ENCODE measurements around the gene C3orf49. TPM values are rescaled to one million over a fixed set of nuclear protein-coding genes. Genes with fewer than 3 reads are reported as not detected.
A peak's percentile ranks its signal among the peaks of the same experiment; 100 is the strongest.

C3orf49 gene
- total RNA-seq, 2 experiments from 2014 or later = not detected

DNA sequence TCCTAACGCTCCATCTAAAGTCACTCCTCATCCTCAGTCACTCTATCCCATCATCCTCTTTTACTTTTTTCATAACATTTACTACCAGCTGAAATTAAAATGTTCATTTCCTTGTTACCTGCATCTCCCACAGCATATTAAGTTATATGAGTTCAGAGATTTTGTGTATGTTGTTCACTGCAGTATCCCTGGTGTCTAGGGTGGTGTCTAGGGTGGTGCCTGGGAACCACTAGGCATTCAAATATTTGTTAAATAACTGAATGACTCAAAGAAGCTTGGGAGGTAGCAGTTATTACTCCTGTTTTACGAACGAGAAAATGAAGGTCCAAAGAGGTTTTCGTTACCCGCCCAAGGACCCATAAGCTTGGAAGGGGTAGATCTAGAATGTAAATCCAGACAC, 1.9 kb upstream of the C3orf49 start:
- peaks cover 2% of the 10 kb centered on the region for H3K4me1 Mint-ChIP-seq (ENCODE audit: low read depth)
- H3K27ac Mint-ChIP-seq = no peak overlapping the region
- no peak overlapping the region for H3K4me3 Mint-ChIP-seq
- no peak for DNase-seq
- CTCF ChIA-PET = interaction anchor here (0.8 to 4.8 kb wide), 6 partner anchors 15 to 467 kb away, joined by 3 to 82 read pairs (median 4); no protein-coding TSS in a partner anchor
- H3K27me3 Mint-ChIP-seq (ENCODE audit: low read depth) = no peaks in the 10 kb centered on the region
- no peaks in the 10 kb centered on the region for H3K9me3 Mint-ChIP-seq
- no peaks in the 10 kb centered on the region for H3K36me3 Mint-ChIP-seq (ENCODE audit: low read depth)
- intact Hi-C loops (cut with micrococcal nuclease) = loop anchor here (10.0 kb wide), 1 partner anchor 582 kb away; no protein-coding TSS in a partner anchor

DNA sequence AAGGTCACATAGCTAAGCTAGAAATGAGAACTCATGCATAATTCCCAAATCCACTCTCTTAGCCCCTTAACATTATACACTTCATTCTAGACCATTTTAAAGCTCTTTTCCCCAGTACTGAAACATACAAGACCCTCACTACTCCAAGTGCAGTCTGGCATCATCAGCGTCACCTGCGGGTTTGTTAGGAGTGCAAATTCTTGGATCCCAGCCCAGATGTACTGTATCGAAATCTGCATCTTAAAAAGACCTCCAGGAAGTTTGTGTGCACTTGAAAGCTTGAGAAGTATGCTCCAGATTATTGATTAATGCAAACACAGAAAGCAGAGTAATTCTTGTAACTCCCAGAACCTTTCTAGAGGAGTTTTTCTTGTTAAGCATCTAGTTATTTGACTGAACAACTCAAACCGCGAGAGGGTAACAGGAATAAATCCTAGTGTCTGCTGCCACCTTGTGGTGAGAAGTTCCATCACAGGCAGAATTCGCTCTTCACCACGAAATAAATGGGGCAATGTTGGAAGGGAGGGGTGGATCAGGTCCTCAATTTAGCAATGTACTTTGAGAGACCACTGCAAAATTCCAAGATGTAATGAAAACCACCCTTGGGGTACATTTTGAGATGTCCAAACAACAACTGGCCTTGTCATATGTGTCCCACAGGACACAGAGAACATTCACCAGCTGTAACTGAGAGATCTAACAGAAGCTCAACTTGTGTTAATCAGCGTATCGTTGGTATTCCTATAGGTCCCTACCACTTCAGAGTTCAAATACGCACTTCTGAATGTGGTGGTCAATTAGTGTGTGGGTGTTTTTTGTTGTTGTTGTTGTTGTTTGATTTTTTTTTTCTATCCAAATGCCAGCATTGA, 583 bp upstream of the C3orf49 start:
- Mint-ChIP-seq H3K4me3 (no peak overlapping the region), H3K27me3 (ENCODE audit: low read depth) (no peaks in the 10 kb centered on the region), H3K36me3 (ENCODE audit: low read depth) (no peaks in the 10 kb centered on the region), H3K27ac (no peak overlapping the region), H3K9me3 (no peaks in the 10 kb centered on the region), H3K4me1 (ENCODE audit: low read depth) (peaks cover 2% of the 10 kb centered on the region)
- intact Hi-C loops (cut with micrococcal nuclease) = loop anchor here (1.0 to 10.0 kb wide), 3 partner anchors 467 to 1196 kb away; no protein-coding TSS in a partner anchor
- peak; percentile 75 for DNase-seq
- CTCF ChIA-PET = interaction anchor here (0.5 to 4.8 kb wide), 11 partner anchors 11 to 1616 kb away, joined by 3 to 82 read pairs (median 3); no protein-coding TSS in a partner anchor

DNA sequence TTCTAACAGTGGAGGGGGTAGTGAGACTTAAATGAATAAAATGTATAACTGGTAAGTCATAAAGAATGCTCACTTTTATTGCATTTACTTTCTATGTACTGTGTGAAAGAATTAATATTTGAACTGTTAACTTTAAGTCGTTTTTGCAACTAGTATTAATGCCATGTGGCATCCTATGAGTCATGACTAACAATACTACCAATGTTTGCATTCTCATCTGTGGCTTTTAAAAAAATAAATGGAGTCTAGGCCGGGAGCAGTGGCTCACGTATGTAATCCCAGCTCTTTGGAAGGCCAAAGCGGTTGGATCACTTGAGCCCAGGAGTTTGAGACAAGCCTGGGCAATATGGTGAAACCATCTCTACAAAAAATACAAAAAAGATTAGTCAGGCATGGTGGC, 5.2 kb downstream of the C3orf49 start:
- Mint-ChIP-seq H3K4me3 (no peak overlapping the region), H3K9me3 (no peaks in the 10 kb centered on the region), H3K27me3 (ENCODE audit: low read depth) (no peaks in the 10 kb centered on the region), H3K36me3 (ENCODE audit: low read depth) (peaks cover 5% of the 10 kb centered on the region), H3K27ac (no peak overlapping the region), H3K4me1 (ENCODE audit: low read depth) (no peaks in the 10 kb centered on the region)
- DNase-seq = no peak
- CTCF ChIA-PET = interaction anchor here (0.7 kb wide), 1 partner anchor 1623 kb away, joined by 3 read pairs; no protein-coding TSS in a partner anchor
- intact Hi-C loops (cut with micrococcal nuclease) = loop anchor here (5.0 kb wide), 1 partner anchor 1622 kb away; no protein-coding TSS in a partner anchor

DNA sequence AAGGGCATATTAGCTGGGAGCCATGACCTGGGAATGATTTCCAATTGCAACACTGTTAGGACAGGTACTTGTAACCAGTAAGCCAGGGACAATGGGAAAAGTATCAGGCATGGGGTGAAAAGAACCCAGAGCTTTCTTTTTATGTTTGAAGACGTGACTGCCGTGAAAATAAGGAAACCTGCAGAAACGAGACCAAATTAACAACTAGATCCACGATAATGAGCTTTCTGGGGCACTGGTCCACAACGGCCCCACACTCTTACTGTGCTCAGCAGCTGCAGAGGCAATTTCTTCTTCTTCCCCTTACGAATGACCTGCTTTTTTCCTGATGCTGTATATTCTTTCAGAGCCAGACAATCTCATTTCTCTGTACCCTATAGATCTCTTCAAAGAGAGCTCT, 11.4 kb downstream of the C3orf49 start:
- intact Hi-C loops (cut with micrococcal nuclease) = no loop called here
- no peak for DNase-seq
- Mint-ChIP-seq H3K4me3 (no peak overlapping the region), H3K4me1 (ENCODE audit: low read depth) (no peaks in the 10 kb centered on the region), H3K36me3 (ENCODE audit: low read depth) (peaks cover 25% of the 10 kb centered on the region), H3K9me3 (no peaks in the 10 kb centered on the region), H3K27ac (no peak overlapping the region), H3K27me3 (ENCODE audit: low read depth) (no peaks in the 10 kb centered on the region)
- CTCF ChIA-PET = interaction anchor here (1.2 kb wide), 1 partner anchor 12 kb away, joined by 5 read pairs; the partner anchor contains the start of gene C3orf49

DNA sequence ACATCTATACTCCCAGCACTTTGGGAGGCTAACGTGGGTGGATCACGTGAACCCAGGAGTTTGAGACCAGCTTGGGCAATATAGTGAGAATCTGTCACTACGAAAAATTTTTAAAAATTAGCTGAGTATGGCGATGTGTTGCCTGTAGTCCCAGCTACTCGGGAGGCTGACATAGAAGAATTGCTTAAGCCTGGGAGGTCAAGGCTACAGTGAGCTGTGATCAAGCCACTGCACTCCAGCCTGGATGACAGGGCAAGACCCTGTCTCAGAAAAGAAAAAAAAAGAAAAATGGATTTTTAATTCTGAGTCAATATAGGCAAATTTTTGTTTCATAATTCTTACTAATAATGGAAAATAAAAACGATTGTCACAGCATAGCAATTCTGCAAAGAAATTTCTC, 13.3 kb downstream of the C3orf49 start:
- no peaks in the 10 kb centered on the region for H3K4me1 Mint-ChIP-seq (ENCODE audit: low read depth)
- no peaks in the 10 kb centered on the region for H3K9me3 Mint-ChIP-seq
- no peak for DNase-seq
- CTCF ChIA-PET = interaction anchor here (0.5 to 0.8 kb wide), 2 partner anchors 14 to 191 kb away, joined by 3 read pairs; no protein-coding TSS in a partner anchor
- no peaks in the 10 kb centered on the region for H3K27me3 Mint-ChIP-seq (ENCODE audit: low read depth)
- no peak overlapping the region for H3K4me3 Mint-ChIP-seq
- intact Hi-C loops (cut with micrococcal nuclease) = no loop called here
- peaks cover 26% of the 10 kb centered on the region for H3K36me3 Mint-ChIP-seq (ENCODE audit: low read depth)
- no peak overlapping the region for H3K27ac Mint-ChIP-seq

DNA sequence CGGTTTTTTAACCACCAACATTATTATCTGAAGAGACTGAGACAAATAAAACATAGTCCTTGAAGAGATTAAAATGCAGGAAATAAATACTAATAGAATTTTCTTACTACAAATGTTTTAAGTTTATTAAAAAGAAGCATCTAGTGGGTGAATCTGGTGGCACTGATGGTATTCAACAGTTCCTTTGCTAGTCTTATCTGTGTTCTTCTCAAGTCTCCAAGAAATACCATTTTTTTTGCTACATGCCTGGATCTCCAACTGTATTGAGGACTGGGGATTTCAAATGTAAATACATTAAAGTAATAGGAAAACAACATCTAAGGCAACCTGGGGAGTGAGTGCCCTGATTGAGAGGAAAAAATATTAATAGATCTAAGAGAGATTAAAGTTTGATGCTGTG, 22.6 kb downstream of the C3orf49 start:
- Mint-ChIP-seq H3K27ac (no peak overlapping the region), H3K36me3 (ENCODE audit: low read depth) (peaks cover 6% of the 10 kb centered on the region)
- CTCF ChIA-PET = no interaction called here

DNA sequence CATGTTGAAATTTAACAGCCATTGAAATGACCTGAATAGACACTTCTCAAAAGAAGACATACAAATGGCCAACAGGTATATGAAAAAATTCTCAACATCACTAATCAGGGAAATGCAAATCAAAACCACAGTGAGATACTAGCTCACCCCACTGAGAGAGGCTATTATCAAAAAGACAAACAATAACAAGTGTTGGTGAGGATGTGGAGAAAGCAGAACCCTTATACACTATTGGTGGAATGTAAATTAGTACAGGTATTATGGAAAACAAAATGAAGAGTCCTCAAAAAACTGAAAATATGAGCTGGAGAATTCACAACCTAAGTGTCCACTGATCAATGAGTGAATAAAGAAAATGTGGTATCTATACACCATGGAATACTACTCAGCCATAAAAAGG, 23.0 kb downstream of the C3orf49 start:
- intact Hi-C loops (cut with micrococcal nuclease) = no loop called here
- H3K9me3 Mint-ChIP-seq = no peaks in the 10 kb centered on the region
- H3K27me3 Mint-ChIP-seq (ENCODE audit: low read depth) = no peaks in the 10 kb centered on the region
- no peak for DNase-seq
- H3K36me3 Mint-ChIP-seq (ENCODE audit: low read depth) = peaks cover 6% of the 10 kb centered on the region
- no peak overlapping the region for H3K27ac Mint-ChIP-seq
- H3K4me3 Mint-ChIP-seq = no peak overlapping the region
- CTCF ChIA-PET = interaction anchor here (0.6 to 1.2 kb wide), 3 partner anchors 642 to 1221 kb away, joined by 3 to 5 read pairs (median 3); no protein-coding TSS in a partner anchor
- no peaks in the 10 kb centered on the region for H3K4me1 Mint-ChIP-seq (ENCODE audit: low read depth)

More for the DNA sequence above, 22.6 kb downstream of the C3orf49 start:
- H3K4me1 Mint-ChIP-seq (ENCODE audit: low read depth) = no peaks in the 10 kb centered on the region
- intact Hi-C loops (cut with micrococcal nuclease) = no loop called here
- no peaks in the 10 kb centered on the region for H3K27me3 Mint-ChIP-seq (ENCODE audit: low read depth)
- no peak for DNase-seq
- no peaks in the 10 kb centered on the region for H3K9me3 Mint-ChIP-seq
- H3K4me3 Mint-ChIP-seq = no peak overlapping the region

DNA sequence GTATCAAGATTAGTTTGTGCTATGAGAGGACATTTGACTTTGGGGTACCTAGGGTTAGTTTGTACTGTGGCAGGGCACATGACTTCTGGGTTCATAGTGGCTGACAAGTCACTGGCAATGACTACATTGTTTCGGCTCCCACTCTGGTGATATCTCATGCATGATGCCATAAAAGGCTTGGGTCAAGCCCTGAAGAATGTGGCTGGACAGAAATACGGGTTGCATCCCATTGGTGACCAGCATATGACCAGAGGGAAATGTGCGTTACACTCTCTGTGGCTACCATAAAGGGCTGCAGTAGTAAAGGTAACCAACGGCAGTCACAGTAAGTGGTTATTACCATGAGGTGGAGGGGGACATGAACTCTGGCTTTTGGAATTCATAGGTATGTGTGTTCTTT, 26.1 kb downstream of the C3orf49 start:
- Mint-ChIP-seq H3K27ac (no peak overlapping the region), H3K36me3 (ENCODE audit: low read depth) (peaks cover 6% of the 10 kb centered on the region), H3K9me3 (no peaks in the 10 kb centered on the region), H3K4me3 (no peak overlapping the region), H3K27me3 (ENCODE audit: low read depth) (no peaks in the 10 kb centered on the region), H3K4me1 (ENCODE audit: low read depth) (peaks cover 1% of the 10 kb centered on the region)
- DNase-seq = no peak
- intact Hi-C loops (cut with micrococcal nuclease) = no loop called here
- CTCF ChIA-PET = no interaction called here

DNA sequence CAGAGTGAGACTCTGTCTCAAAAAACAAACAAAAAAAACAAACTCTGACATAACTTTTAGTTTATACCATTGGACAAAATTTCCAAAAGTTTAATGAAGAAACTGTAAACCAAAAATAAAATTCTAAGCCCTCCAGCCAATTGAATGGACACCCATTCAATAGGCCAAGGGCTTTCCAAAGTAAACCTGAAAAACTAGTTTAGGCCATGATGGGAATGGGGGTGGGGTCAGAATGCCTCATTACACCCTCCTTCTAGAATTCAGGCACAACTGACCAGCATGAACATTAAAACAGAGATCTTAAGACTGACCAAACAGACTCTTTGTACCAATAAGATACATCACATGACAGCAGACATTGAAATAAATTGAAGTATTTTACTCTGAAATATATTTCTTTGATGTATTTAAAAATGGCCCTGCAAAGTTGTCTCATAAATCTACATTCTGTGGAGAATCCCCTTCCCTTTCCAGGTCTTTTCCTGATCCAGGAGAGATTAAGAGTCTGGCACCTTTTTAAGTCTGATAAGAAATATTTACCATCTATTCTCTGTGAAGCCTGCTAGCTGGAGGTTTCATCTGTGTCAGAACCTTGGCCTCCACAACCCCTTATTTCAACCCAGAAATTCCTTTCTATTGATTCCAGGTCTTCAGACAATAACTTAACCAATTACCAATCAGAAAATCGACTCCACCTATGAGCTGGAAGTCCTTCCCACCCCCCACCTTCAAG, 28.8 kb downstream of the C3orf49 start:
- Mint-ChIP-seq H3K36me3 (ENCODE audit: low read depth) (peaks cover 10% of the 10 kb centered on the region), H3K4me1 (ENCODE audit: low read depth) (peaks cover 1% of the 10 kb centered on the region), H3K27me3 (ENCODE audit: low read depth) (no peaks in the 10 kb centered on the region), H3K4me3 (no peak overlapping the region), H3K9me3 (no peaks in the 10 kb centered on the region), H3K27ac (no peak overlapping the region)
- no peak for DNase-seq
- CTCF ChIA-PET = no interaction called here
- intact Hi-C loops (cut with micrococcal nuclease) = no loop called here

DNA sequence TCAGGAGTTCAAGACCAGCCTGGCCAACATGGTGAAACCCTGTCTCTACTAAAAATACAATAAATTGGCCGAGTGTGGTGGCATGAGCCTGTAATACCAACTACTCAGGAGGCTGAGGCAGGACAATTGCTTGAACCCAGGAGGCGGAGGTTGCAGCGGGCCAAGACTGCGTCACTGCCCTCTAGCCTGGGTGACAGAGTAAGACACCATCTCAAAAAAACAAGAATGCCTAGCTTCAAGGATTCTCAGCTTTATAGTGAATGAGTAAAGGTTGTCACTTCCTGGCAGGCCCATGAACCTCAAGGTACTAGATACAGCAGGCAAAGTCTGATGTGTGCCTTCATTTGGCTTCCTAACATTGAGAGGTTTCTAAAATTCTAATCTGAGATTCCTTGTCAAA, 30.1 kb downstream of the C3orf49 start:
- Mint-ChIP-seq H3K4me3 (no peak overlapping the region), H3K9me3 (no peaks in the 10 kb centered on the region), H3K36me3 (ENCODE audit: low read depth) (peaks cover 6% of the 10 kb centered on the region), H3K4me1 (ENCODE audit: low read depth) (peaks cover 1% of the 10 kb centered on the region), H3K27me3 (ENCODE audit: low read depth) (no peaks in the 10 kb centered on the region), H3K27ac (no peak overlapping the region)
- intact Hi-C loops (cut with micrococcal nuclease) = no loop called here
- DNase-seq = no peak
- CTCF ChIA-PET = interaction anchor here (1.0 kb wide), 1 partner anchor 11 kb away, joined by 3 read pairs; no protein-coding TSS in a partner anchor

DNA sequence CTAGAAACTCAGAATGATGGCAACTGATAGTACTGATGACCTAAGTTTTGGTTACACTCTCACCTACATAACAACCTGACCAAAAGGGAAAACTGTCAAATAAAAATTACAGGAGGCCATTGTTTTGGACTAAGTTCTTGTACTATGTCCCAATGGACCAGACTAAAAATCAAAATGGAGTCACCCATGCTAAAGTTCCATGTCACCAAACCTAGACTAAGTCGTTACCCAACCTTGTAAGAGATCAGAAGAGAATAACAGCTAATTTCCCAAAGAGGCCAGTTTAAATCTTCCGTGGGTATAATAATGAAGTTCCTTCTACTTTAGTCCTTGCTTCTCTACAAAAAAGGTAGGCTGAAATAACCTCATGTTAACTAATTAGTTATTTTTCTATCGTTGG, 32.2 kb downstream of the C3orf49 start:
- Mint-ChIP-seq H3K36me3 (ENCODE audit: low read depth) (peaks cover 6% of the 10 kb centered on the region), H3K9me3 (no peaks in the 10 kb centered on the region), H3K4me3 (no peak overlapping the region), H3K27me3 (ENCODE audit: low read depth) (no peaks in the 10 kb centered on the region), H3K27ac (no peak overlapping the region), H3K4me1 (ENCODE audit: low read depth) (peaks cover 12% of the 10 kb centered on the region)
- intact Hi-C loops (cut with micrococcal nuclease) = no loop called here
- CTCF ChIA-PET = no interaction called here
- DNase-seq = no peak

DNA sequence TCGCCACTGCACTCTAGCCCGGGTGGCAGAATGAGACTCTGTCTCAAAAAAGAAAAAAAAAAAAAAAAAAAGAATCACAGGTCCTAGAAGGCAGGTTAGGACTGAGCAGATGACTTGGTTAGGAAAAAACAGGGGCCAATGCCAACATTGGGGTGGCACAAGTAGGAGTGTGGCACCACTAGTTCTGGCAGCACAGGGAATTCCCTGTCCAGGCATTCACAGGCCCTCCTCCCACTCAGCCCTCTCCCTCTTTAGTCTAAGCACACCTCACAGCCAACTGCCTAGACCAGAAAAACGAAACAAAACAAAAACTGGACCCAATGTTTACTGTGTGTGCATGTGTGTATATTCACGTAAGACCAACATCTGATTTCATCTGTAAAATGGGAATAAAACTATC, 34.0 kb downstream of the C3orf49 start:
- Mint-ChIP-seq H3K27me3 (ENCODE audit: low read depth) (no peaks in the 10 kb centered on the region), H3K4me1 (ENCODE audit: low read depth) (peaks cover 17% of the 10 kb centered on the region), H3K9me3 (no peaks in the 10 kb centered on the region), H3K36me3 (ENCODE audit: low read depth) (peaks cover 6% of the 10 kb centered on the region), H3K27ac (no peak overlapping the region), H3K4me3 (no peak overlapping the region)
- CTCF ChIA-PET = no interaction called here
- intact Hi-C loops (cut with micrococcal nuclease) = no loop called here
- no peak for DNase-seq
